Testis (tissue), 2 donors: ENCODE data around the gene ANAPC15.

Experiments used
- POLR2A ChIP-seq: fragments of 450-650 bp; IDR thresholded peaks from one replicate; pipeline ENCODE4 v1.6.1; 2017; ENCODE audit warnings: antibody characterized with exemption, mild to moderate bottlenecking, moderate library complexity
- TF ChIP-seq, protein P1 (sequence below), 3 experiments: fragments of 450-650 bp in 2 of 3; fragments of 200-600 bp in 1 of 3; sonication (generic) in 1 of 3; IDR thresholded peaks; one replicate each; pipeline ENCODE4 v1.5.1; 2016 to 2019; ENCODE audit warnings: antibody characterized with exemption in 3 of 3, mild to moderate bottlenecking in 2 of 3, moderate library complexity in 1 of 3

DNA sequence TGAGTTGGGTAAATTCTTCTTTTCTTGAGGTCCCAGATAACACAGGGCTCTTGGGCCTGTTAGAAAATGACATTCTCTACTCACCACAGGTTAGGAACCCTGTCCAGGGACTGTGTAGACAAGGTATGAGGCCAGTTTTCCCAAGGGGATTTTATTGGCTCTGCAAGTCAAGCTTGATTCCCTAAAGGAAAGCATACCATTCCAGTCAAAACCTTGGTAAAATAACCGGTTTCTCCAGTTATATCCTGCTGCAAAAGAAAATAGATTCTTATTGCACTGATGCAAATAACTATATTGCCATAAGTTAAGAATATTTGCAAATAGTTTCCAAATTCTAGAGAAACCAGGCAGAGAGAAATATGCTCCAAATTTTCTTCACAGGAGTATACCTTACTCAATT, 13.5 kb upstream of the ANAPC15 start:
- TF ChIP-seq POLR2A, result no peak
- TF ChIP-seq, protein P1, sequence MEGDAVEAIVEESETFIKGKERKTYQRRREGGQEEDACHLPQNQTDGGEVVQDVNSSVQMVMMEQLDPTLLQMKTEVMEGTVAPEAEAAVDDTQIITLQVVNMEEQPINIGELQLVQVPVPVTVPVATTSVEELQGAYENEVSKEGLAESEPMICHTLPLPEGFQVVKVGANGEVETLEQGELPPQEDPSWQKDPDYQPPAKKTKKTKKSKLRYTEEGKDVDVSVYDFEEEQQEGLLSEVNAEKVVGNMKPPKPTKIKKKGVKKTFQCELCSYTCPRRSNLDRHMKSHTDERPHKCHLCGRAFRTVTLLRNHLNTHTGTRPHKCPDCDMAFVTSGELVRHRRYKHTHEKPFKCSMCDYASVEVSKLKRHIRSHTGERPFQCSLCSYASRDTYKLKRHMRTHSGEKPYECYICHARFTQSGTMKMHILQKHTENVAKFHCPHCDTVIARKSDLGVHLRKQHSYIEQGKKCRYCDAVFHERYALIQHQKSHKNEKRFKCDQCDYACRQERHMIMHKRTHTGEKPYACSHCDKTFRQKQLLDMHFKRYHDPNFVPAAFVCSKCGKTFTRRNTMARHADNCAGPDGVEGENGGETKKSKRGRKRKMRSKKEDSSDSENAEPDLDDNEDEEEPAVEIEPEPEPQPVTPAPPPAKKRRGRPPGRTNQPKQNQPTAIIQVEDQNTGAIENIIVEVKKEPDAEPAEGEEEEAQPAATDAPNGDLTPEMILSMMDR (IDR thresholded peaks at IDR 0.05), result no peak
